ENCODE data around the gene DNAJC25. TPM values are rescaled to one million over a fixed set of nuclear protein-coding genes. Genes with fewer than 3 reads are reported as not detected.

Gene DNAJC25
- total RNA-seq (6.7 and 7.3 TPM in 2 replicates), polyA plus RNA-seq (6.4 and 10.6 TPM in 2 replicates), polyA minus RNA-seq (ENCODE audit: low replicate concordance) (1.0 and 1.6 TPM in 2 replicates)
- polyA plus RNA-seq (2012): 7.3 and 9.3 TPM in 2 replicates

DNA sequence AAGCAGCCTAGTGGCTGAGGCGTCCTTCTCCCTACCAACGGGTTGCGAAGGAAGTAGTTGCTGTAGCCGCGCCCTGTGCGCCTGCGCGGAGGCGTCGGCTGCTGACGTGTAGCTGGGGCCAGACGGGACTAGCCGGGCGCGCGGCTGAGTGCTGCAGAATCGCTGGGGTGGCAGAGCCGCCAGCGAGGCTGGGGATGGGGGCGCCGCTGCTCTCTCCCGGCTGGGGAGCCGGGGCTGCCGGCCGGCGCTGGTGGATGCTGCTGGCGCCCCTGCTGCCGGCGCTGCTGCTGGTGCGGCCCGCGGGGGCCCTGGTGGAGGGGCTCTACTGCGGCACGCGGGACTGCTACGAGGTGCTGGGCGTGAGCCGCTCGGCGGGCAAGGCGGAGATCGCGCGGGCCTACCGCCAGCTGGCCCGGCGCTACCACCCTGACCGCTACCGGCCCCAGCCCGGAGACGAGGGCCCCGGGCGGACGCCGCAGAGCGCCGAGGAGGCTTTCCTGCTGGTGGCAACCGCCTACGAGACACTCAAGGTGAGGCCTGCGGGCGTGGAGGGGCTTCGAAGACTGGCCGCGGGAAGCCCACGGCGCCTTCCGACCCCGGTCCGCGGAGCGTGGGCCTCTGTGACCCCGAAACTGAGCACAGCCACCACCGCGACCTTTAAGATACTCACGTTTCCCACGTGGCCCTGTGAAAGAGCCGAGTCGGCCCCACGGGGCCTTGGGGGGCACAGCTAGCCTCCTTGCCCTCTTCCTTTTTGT is at the start of gene DNAJC25:
Gene DNAJC25 (plus strand): TSS at position 121 of the 758 bp plus-strand sequence. CDS start 74 bp downstream, at position 195.
- H3K36me3 ChIP-seq (ENCODE audit: control insufficient read depth, insufficient read depth, low read length): no peaks in the 10 kb centered on the region
- H4K20me1 ChIP-seq (ENCODE audit: control insufficient read depth, extremely low read depth, insufficient read depth, low read length): no peaks in the 10 kb centered on the region
- H3K4me3 ChIP-seq (replicated peaks in 1 of 4; ENCODE audit: control extremely low read depth in 1 of 4, insufficient read depth in 1 of 4, low read depth in 3 of 4, low read length in 4 of 4): peak within 1 kb of the TSS; percentile 87 to 97 (median 95)
- peaks cover 2% of the 10 kb centered on the region for H3K4me1 ChIP-seq (ENCODE audit: control insufficient read depth, extremely low read depth, insufficient read depth, low read length)
- H3K4me2 ChIP-seq (ENCODE audit: extremely low read depth, insufficient read depth, low read length): peak within 1 kb of the TSS; percentile 97
- peak; percentile 99 for DNase-seq (ENCODE audit: low read depth in 2 of 2)
- no peaks in the 10 kb centered on the region for H3K9me3 ChIP-seq (ENCODE audit: control insufficient read depth, insufficient read depth, low read depth, low read length)
- H3K27me3 ChIP-seq (ENCODE audit: control insufficient read depth, insufficient read depth, low read length): no peaks in the 10 kb centered on the region
- H3K27ac ChIP-seq (ENCODE audit: insufficient read depth, low read length): peak within 1 kb of the TSS; percentile 87
- TF ChIP-seq, protein P1, sequence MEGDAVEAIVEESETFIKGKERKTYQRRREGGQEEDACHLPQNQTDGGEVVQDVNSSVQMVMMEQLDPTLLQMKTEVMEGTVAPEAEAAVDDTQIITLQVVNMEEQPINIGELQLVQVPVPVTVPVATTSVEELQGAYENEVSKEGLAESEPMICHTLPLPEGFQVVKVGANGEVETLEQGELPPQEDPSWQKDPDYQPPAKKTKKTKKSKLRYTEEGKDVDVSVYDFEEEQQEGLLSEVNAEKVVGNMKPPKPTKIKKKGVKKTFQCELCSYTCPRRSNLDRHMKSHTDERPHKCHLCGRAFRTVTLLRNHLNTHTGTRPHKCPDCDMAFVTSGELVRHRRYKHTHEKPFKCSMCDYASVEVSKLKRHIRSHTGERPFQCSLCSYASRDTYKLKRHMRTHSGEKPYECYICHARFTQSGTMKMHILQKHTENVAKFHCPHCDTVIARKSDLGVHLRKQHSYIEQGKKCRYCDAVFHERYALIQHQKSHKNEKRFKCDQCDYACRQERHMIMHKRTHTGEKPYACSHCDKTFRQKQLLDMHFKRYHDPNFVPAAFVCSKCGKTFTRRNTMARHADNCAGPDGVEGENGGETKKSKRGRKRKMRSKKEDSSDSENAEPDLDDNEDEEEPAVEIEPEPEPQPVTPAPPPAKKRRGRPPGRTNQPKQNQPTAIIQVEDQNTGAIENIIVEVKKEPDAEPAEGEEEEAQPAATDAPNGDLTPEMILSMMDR (conservative IDR thresholded peaks at IDR 0.05 in 1 of 2, IDR thresholded peaks at IDR 0.05 in 1 of 2; ENCODE audit: low read depth in 1 of 2, low read length in 2 of 2): no peak
- no peak for TF ChIP-seq EZH2 (IDR thresholded peaks at IDR 0.05; ENCODE audit: low read length, missing control alignments)
- H2AFZ ChIP-seq (ENCODE audit: low read length): peak within 1 kb of the TSS; percentile 99
- peak within 1 kb of the TSS; percentile 85 for H3K9ac ChIP-seq (ENCODE audit: insufficient read depth, low read length)
- H3K79me2 ChIP-seq (ENCODE audit: control insufficient read depth, insufficient read depth, low read length): peaks cover 50% of the 10 kb centered on the region

DNA sequence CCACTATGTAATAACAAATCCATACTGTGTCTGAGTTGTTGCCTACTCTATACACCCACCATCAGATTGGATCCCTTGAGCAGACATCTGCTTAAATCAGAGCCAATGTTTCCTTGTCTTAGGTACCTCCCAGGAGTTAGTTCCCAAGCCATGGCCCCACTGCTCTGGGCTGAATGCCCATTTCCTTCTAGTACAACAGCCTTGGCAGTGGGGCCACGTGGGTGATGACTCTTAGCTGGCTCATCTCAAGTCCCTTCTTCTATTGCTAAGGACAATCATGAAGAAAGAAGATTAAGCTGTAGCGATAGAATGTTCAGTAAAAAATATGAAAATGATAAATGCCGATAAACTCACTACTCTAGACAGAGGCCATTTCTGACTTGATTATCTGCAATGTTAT is 48.2 kb upstream of the DNAJC25 start:
- H3K79me2 ChIP-seq (ENCODE audit: control insufficient read depth, insufficient read depth, low read length): no peaks in the 10 kb centered on the region
- no peak overlapping the region for H3K4me2 ChIP-seq (ENCODE audit: extremely low read depth, insufficient read depth, low read length)
- H2AFZ ChIP-seq (ENCODE audit: low read length): no peak overlapping the region
- no peaks in the 10 kb centered on the region for H3K27me3 ChIP-seq (ENCODE audit: control insufficient read depth, insufficient read depth, low read length)
- no peak overlapping the region for H3K4me3 ChIP-seq (replicated peaks in 1 of 4; ENCODE audit: control extremely low read depth in 1 of 4, insufficient read depth in 1 of 4, low read depth in 3 of 4, low read length in 4 of 4)
- no peaks in the 10 kb centered on the region for H3K9me3 ChIP-seq (ENCODE audit: control insufficient read depth, insufficient read depth, low read depth, low read length)
- peak; percentile 35 to 45 for DNase-seq (ENCODE audit: low read depth in 2 of 2)
- H3K4me1 ChIP-seq (ENCODE audit: control insufficient read depth, extremely low read depth, insufficient read depth, low read length): no peaks in the 10 kb centered on the region
- peaks cover 17% of the 10 kb centered on the region for H3K36me3 ChIP-seq (ENCODE audit: control insufficient read depth, insufficient read depth, low read length)
- H3K9ac ChIP-seq (ENCODE audit: insufficient read depth, low read length): no peak overlapping the region
- H4K20me1 ChIP-seq (ENCODE audit: control insufficient read depth, extremely low read depth, insufficient read depth, low read length): no peaks in the 10 kb centered on the region
- no peak overlapping the region for H3K27ac ChIP-seq (ENCODE audit: insufficient read depth, low read length)
- TF ChIP-seq, protein P1 (conservative IDR thresholded peaks at IDR 0.05 in 1 of 2, IDR thresholded peaks at IDR 0.05 in 1 of 2; ENCODE audit: low read depth in 1 of 2, low read length in 2 of 2): no peak

- no peaks in the 10 kb centered on the region for H3K27me3 ChIP-seq (ENCODE audit: control insufficient read depth, insufficient read depth, low read length)
- no peak overlapping the region for H3K4me2 ChIP-seq (ENCODE audit: extremely low read depth, insufficient read depth, low read length)
- no peak overlapping the region for H3K9ac ChIP-seq (ENCODE audit: insufficient read depth, low read length)
- no peaks in the 10 kb centered on the region for H3K79me2 ChIP-seq (ENCODE audit: control insufficient read depth, insufficient read depth, low read length)
- no peak overlapping the region for H2AFZ ChIP-seq (ENCODE audit: low read length)
- H3K36me3 ChIP-seq (ENCODE audit: control insufficient read depth, insufficient read depth, low read length): peaks cover 13% of the 10 kb centered on the region
- H3K4me1 ChIP-seq (ENCODE audit: control insufficient read depth, extremely low read depth, insufficient read depth, low read length): no peaks in the 10 kb centered on the region
- no peaks in the 10 kb centered on the region for H4K20me1 ChIP-seq (ENCODE audit: control insufficient read depth, extremely low read depth, insufficient read depth, low read length)
- TF ChIP-seq EZH2 (IDR thresholded peaks at IDR 0.05; ENCODE audit: low read length, missing control alignments): no peak
- TF ChIP-seq, protein P1 (conservative IDR thresholded peaks at IDR 0.05 in 1 of 2, IDR thresholded peaks at IDR 0.05 in 1 of 2; ENCODE audit: low read depth in 1 of 2, low read length in 2 of 2): no peak
- no peaks in the 10 kb centered on the region for H3K9me3 ChIP-seq (ENCODE audit: control insufficient read depth, insufficient read depth, low read depth, low read length)
- no peak overlapping the region for H3K4me3 ChIP-seq (replicated peaks in 1 of 4; ENCODE audit: control extremely low read depth in 1 of 4, insufficient read depth in 1 of 4, low read depth in 3 of 4, low read length in 4 of 4)
- DNase-seq (ENCODE audit: low read depth in 2 of 2): no peak
- no peak overlapping the region for H3K27ac ChIP-seq (ENCODE audit: insufficient read depth, low read length)
Observed at GRCh38 chr9:111586378-111586777, 44.8 kb upstream of the DNAJC25 start.
